ENCODE data around the gene ABHD12.

The ABHD12 gene

GRCh38 chr20:25257130-25257529 lies 133.5 kb downstream of the ABHD12 start:
- DNase-seq (ENCODE audit: low read depth in 2 of 2): no peak

DNA sequence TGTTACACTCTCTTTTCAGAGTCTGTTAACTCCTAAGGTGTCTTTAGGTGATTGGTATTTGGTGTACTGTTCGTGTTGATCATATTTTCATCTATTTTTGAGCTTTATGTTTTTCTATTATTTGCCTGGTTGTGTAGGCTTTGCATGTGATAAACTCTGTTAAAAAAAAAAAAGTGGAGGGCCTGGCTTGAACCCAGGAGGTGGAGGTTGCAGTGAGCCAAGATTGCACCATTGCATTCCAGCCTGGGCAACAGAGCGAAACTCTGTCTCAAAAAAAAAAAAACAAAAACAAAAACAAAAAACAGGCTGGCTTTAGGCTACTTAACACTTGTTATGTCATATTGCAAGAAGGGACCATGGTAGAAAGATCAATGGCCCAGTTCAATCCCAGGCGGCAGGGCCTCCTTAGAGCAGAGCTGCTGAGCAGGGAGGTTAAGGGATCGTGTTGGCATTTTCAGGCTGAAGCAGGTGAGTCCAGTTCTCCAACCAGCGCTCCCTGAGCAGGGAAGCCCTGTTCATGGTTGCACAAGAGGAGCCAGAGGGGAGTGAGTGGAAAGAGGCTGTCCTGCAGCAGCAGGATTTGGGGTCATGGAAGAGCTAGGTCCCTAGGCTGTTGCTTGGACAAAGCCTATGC lies 134.3 kb downstream of the ABHD12 start:
- DNase-seq (ENCODE audit: low read depth in 2 of 2): no peak

GRCh38 chr20:25254986-25255680 lies 135.5 kb downstream of the ABHD12 start:
- DNase-seq (ENCODE audit: low read depth in 2 of 2): no peak

- no peak for DNase-seq (ENCODE audit: low read depth in 2 of 2)
These were observed 136.1 kb downstream of the ABHD12 start for GRCh38 chr20:25254571-25254970.

DNA sequence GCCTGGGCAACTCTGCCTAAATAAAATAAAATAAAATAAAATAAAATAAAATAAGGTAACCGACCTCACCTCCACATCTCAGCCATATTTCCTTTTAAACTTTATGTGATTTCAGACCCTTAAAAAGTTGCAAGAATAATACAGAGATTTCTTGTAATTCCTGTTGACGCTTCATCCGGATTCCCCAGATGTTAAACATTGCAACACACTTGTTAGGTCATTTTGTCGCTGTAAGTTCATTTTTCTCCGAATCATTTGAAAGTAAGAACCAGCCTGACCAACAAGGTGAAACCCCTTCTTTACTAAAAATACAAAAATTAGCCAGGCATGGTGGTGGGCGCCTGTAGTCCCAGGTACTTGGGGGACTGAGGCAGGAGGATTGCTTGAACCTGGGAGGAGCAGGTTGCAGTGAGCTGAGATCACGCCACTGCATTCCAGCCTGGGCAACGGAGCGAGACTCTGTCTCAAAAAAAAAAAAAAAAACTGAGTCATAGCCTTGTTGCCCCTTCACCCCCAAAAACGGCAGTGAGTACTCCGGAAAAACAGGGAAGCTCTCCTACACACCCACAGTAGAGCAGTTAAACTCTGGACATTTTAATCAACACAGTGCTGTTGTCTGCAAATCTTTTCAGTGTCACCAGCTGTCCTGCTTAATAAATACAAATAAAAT lies 136.9 kb downstream of the ABHD12 start:
- no peak for DNase-seq (ENCODE audit: low read depth in 2 of 2)

GRCh38 chr20:25252686-25253421 lies 137.8 kb downstream of the ABHD12 start:
- DNase-seq (ENCODE audit: low read depth in 2 of 2): no peak

DNA sequence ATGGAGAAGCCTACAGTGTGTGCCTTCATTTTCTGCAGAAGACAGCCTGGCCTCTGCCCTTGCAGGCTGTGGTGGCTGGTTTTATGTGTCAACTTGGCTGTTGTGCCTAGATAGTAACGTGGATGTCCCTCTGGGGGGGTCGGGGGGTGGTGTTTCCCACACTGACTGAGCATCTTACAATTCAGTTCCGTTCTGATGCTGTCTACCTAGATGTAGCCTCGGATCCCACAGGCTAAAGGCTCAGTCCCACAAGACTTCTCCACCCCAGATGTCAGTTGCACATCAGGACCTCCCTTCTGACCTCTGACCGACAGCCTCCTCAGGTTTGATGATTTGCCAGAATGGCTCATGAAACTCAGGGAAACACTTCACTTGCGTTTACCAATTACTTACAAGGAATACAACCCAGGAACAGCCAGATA lies 138.4 kb downstream of the ABHD12 start:
- no peak for DNase-seq (ENCODE audit: low read depth in 2 of 2)

DNA sequence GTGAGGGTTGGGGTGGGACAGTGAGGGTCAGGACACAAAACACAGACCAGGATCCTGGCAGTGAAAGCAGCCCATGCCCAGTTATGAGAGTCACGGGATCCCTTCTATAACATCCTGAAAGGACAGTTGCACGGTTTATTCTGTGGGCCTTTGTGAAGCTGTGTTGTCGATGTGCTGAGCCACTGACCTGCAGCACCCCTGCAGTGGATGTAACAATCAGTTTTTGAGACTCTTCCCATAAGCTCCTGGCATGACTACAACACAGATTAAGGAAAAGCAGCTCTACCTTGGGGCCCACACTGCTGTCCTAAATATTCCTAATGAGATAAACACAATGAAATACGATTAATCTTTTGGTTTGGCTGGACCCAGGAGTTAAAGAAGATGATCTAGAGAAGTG lies 139.1 kb downstream of the ABHD12 start:
- no peak for DNase-seq (ENCODE audit: low read depth in 2 of 2)

DNA sequence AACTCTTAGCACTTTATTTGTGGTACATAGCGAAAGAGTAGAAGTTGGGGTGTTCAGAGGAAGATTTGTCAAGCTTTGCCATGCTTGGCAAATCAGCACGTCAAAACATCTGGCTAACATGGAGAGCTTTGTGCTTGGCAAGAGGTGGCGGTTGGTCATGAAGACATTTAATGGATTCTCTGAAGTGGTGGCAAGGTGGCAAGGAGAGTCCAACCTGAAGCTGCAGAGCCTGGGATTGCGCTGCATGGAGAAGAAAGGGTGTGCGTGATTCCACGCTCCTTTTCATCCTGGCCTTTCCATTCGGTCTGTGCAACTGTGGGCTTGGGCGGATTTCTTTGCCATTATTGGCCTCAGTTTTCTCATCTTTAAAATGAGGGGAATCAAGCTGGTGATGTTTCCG lies 139.6 kb downstream of the ABHD12 start:
- DNase-seq (ENCODE audit: low read depth in 2 of 2): no peak

GRCh38 chr20:25250508-25250907 lies 140.1 kb downstream of the ABHD12 start:
- no peak for DNase-seq (ENCODE audit: low read depth in 2 of 2)

Measured in stimulated activated CD4-positive, alpha-beta T cell treated with anti-CD3 and anti-CD28 coated beads, Interleukin-4, amount 100 ng/mL, for 48 hours (primary cell).